ENCODE measurements around the gene RXRA.

Gene RXRA

DNA sequence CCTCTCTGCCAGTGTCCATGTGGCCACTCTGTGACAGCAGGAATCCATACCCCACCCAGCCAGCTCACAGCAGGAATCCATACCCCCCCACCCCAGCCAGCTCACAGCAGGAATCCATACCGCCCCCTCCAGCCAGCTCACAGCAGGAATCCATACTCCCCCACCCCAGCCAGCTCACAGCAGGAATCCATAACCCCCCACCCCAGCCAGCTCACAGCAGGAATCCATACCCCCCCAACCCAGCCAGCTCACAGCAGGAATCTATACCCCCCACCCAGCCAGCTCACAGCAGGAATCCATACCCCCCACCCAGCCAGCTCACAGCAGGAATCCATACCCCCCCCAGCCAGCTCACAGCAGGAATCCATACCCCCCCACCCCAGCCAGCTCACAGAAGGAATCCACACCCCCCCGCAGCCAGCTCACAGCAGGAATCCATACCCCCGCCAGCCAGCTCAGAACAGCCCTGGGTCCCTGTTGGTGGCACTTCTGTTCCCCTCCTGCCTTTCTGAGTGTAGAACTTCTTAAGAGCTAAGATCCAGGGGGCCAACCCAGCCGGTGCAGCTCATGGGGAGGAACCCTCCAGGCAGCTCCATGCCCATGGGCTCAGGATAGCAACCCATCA, 8.4 kb upstream of the RXRA start:
- Histone ChIP-seq H2AFZ (ENCODE audit: low read depth, low read length) (no peak overlapping the region), H3K4me2 (ENCODE audit: insufficient read depth, low read length) (no peak overlapping the region), H3K9me3 (ENCODE audit: insufficient read depth, low read length, severe bottlenecking) (no peaks in the 10 kb centered on the region), H4K20me1 (ENCODE audit: insufficient read depth, low read length) (peaks cover 9% of the 10 kb centered on the region; the same call in 1 of the 2 replicates), H3K79me2 (ENCODE audit: insufficient read depth, low read length) (no peaks in the 10 kb centered on the region), H3K9ac (ENCODE audit: low read depth, low read length) (no peak overlapping the region), H3K4me1 (ENCODE audit: insufficient read depth, low read length) (no peaks in the 10 kb centered on the region), H3K27ac (ENCODE audit: low read length) (no peak overlapping the region), H3K36me3 (ENCODE audit: insufficient read depth, low read length) (no peaks in the 10 kb centered on the region), H3K27me3 (ENCODE audit: insufficient read depth, low read length, poor library complexity) (peaks cover 5% of the 10 kb centered on the region), H3K4me3 (ENCODE audit: low read depth in 1 of 2, low read length in 2 of 2) (no peak overlapping the region)
- no peak for DNase-seq
- no peak for ATAC-seq (ENCODE audit: insufficient read depth, low read depth)
- TF ChIP-seq, protein P1, sequence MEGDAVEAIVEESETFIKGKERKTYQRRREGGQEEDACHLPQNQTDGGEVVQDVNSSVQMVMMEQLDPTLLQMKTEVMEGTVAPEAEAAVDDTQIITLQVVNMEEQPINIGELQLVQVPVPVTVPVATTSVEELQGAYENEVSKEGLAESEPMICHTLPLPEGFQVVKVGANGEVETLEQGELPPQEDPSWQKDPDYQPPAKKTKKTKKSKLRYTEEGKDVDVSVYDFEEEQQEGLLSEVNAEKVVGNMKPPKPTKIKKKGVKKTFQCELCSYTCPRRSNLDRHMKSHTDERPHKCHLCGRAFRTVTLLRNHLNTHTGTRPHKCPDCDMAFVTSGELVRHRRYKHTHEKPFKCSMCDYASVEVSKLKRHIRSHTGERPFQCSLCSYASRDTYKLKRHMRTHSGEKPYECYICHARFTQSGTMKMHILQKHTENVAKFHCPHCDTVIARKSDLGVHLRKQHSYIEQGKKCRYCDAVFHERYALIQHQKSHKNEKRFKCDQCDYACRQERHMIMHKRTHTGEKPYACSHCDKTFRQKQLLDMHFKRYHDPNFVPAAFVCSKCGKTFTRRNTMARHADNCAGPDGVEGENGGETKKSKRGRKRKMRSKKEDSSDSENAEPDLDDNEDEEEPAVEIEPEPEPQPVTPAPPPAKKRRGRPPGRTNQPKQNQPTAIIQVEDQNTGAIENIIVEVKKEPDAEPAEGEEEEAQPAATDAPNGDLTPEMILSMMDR (IDR thresholded peaks at IDR 0.05; ENCODE audit: borderline replicate concordance, extremely low read depth, low read length, poor library complexity, severe bottlenecking): no peak
- no peak for TF ChIP-seq EZH2 (IDR thresholded peaks at IDR 0.05; ENCODE audit: borderline replicate concordance, low read depth, low read length, severe bottlenecking)

DNA sequence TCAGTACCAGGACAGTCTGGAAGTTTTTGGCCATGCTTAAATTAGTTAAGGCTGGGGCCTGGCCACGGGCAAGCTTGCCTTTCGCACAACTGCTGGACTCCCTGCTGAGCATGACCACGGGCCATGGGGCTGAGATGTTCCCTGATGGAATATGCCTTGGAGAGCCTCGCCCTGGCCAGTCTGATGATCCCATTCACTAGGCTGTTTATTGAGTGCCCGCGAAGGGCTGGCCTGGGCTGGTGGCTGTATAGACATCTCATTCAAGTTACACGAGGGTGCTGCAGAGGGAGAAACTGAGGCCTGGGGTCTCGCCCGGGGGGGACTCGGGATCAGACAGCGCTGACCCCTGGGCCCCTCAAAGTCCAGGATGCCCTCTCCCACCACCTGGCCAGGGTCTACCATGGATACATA, 7.8 kb upstream of the RXRA start:
- H3K9me3 ChIP-seq (ENCODE audit: insufficient read depth, low read length, severe bottlenecking): no peaks in the 10 kb centered on the region
- no peaks in the 10 kb centered on the region for H3K36me3 ChIP-seq (ENCODE audit: insufficient read depth, low read length)
- H4K20me1 ChIP-seq (ENCODE audit: insufficient read depth, low read length): peaks cover 9% of the 10 kb centered on the region; the same call in 1 of the 2 replicates
- TF ChIP-seq, protein P1 (IDR thresholded peaks at IDR 0.05; ENCODE audit: borderline replicate concordance, extremely low read depth, low read length, poor library complexity, severe bottlenecking): no peak
- TF ChIP-seq EZH2 (IDR thresholded peaks at IDR 0.05; ENCODE audit: borderline replicate concordance, low read depth, low read length, severe bottlenecking): no peak
- no peak overlapping the region for H3K4me2 ChIP-seq (ENCODE audit: insufficient read depth, low read length)
- DNase-seq (no peak), ATAC-seq (ENCODE audit: insufficient read depth, low read depth) (no peak)
- H3K4me1 ChIP-seq (ENCODE audit: insufficient read depth, low read length): no peaks in the 10 kb centered on the region
- no peak overlapping the region for H3K4me3 ChIP-seq (ENCODE audit: low read depth in 1 of 2, low read length in 2 of 2)
- no peak overlapping the region for H3K9ac ChIP-seq (ENCODE audit: low read depth, low read length)
- no peaks in the 10 kb centered on the region for H3K79me2 ChIP-seq (ENCODE audit: insufficient read depth, low read length)
- peaks cover 3% of the 10 kb centered on the region for H3K27me3 ChIP-seq (ENCODE audit: insufficient read depth, low read length, poor library complexity)
- no peak overlapping the region for H3K27ac ChIP-seq (ENCODE audit: low read length)
- H2AFZ ChIP-seq (ENCODE audit: low read depth, low read length): no peak overlapping the region

DNA sequence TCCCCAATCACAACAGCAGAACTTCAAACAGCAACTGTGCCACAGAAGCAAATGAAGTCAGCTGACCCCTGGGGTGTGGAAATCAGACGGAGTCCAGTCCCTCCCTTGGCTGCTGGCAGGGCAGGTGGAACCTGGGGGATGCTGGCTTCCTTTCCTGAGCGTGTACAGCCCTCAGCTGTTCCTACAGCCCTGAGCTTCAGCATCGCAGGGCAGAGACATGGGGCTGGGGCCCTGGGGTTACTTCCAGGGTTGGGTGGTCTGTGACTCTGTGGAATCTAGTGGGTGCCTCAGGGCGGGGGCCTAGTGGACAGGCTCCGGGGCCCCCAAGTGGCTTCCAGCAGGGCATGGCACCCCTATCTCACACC, 7.3 kb upstream of the RXRA start:
- H4K20me1 ChIP-seq (ENCODE audit: insufficient read depth, low read length): 0 out of 2 replicates have a peak, but pooled peaks cover 6% of the 10 kb centered on the region
- no peak overlapping the region for H3K4me3 ChIP-seq (ENCODE audit: low read depth in 1 of 2, low read length in 2 of 2)
- H3K79me2 ChIP-seq (ENCODE audit: insufficient read depth, low read length): no peaks in the 10 kb centered on the region
- no peak overlapping the region for H3K27ac ChIP-seq (ENCODE audit: low read length)
- no peaks in the 10 kb centered on the region for H3K4me1 ChIP-seq (ENCODE audit: insufficient read depth, low read length)
- H3K36me3 ChIP-seq (ENCODE audit: insufficient read depth, low read length): no peaks in the 10 kb centered on the region
- H3K27me3 ChIP-seq (ENCODE audit: insufficient read depth, low read length, poor library complexity): no peaks in the 10 kb centered on the region
- no peak overlapping the region for H2AFZ ChIP-seq (ENCODE audit: low read depth, low read length)
- H3K9ac ChIP-seq (ENCODE audit: low read depth, low read length): no peak overlapping the region
- DNase-seq (no peak), ATAC-seq (ENCODE audit: insufficient read depth, low read depth) (no peak)
- no peaks in the 10 kb centered on the region for H3K9me3 ChIP-seq (ENCODE audit: insufficient read depth, low read length, severe bottlenecking)
- TF ChIP-seq EZH2 (IDR thresholded peaks at IDR 0.05; ENCODE audit: borderline replicate concordance, low read depth, low read length, severe bottlenecking): no peak
- TF ChIP-seq, protein P1 (IDR thresholded peaks at IDR 0.05; ENCODE audit: borderline replicate concordance, extremely low read depth, low read length, poor library complexity, severe bottlenecking): no peak
- no peak overlapping the region for H3K4me2 ChIP-seq (ENCODE audit: insufficient read depth, low read length)
